ENCODE results near the gene PRAMEF20.
"Not testable (repeated sequence)": the region's sequence is repeated elsewhere in the genome, so short reads cannot be mapped to it uniquely, and the experiment has no call there.

DNA sequence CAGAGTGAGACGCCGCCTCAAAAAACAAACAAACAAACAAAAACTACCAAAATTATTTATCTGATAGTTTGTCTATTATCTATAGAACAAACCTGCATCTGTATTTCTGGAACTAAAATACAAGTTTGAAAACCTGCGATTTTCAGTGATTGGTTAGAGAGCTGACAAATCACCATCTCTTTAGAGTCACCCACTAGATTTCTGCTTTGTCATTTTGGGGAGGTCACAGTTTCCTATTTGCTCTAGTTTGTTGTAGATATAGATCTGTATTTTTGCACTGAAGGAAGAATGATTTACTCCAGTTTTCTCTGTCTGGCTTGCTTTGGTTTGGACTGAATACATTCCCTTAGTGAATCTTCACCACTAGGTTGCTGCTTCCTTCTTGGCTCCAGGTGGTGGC is 43.7 kb upstream of the PRAMEF20 start:
- not testable (repeated sequence) for TF ChIP-seq EZH2 (IDR thresholded peaks at IDR 0.05; ENCODE audit: insufficient read depth, poor library complexity, severe bottlenecking); EZH2phosphoT487 (IDR thresholded peaks at IDR 0.05; ENCODE audit: insufficient read depth, low read depth)

Data from GM23248 (cell line).